ENCODE results near the gene PSMG2.
"Not testable (repeated sequence)": the region's sequence is repeated elsewhere in the genome, so short reads cannot be mapped to it uniquely, and the experiment has no call there.

PSMG2 gene

GRCh38 chr18:12751503-12751884 is 48.7 kb downstream of the PSMG2 start:
- Histone ChIP-seq H3K36me3 (ENCODE audit: control insufficient read depth, low read length) (no peaks in the 10 kb centered on the region), H3K4me1 (ENCODE audit: control insufficient read depth, low read length) (peaks cover 5% of the 10 kb centered on the region; the same call in 1 of the 2 replicates)
- TF ChIP-seq CTCF (IDR thresholded peaks at IDR 0.05; ENCODE audit: low read depth, low read length, poor library complexity, severe bottlenecking), result no peak
- no peak for TF ChIP-seq EZH2phosphoT487 (IDR thresholded peaks at IDR 0.05; ENCODE audit: borderline replicate concordance, low read length)

GRCh38 chr18:12751891-12752290 is 49.0 kb downstream of the PSMG2 start:
- Histone ChIP-seq H3K4me2 (ENCODE audit: low read length) (no peak overlapping the region), H3F3A (ENCODE audit: control insufficient read depth, insufficient read depth) (no peaks in the 10 kb centered on the region), H3K4me3 (ENCODE audit: low read length) (no peak overlapping the region), H3K9me2 (replicated peaks; ENCODE audit: control insufficient read depth, low read length) (no peaks in the 10 kb centered on the region), H3K79me2 (ENCODE audit: control insufficient read depth, low read length) (no peaks in the 10 kb centered on the region), H3K27ac (ENCODE audit: low read depth, low read length) (no peak overlapping the region), H3K9me3 (ENCODE audit: control insufficient read depth, insufficient read depth, low read length) (no peaks in the 10 kb centered on the region), H3K27me3 (ENCODE audit: control insufficient read depth, low read length) (peaks cover 26% of the 10 kb centered on the region), H4K20me1 (ENCODE audit: control insufficient read depth, insufficient read depth, low read depth, low read length) (no peaks in the 10 kb centered on the region), H3K36me3 (ENCODE audit: control insufficient read depth, low read length) (no peaks in the 10 kb centered on the region), H3K4me1 (ENCODE audit: control insufficient read depth, low read length) (peaks cover 5% of the 10 kb centered on the region; the same call in 1 of the 2 replicates)
- TF ChIP-seq EZH2phosphoT487 (IDR thresholded peaks at IDR 0.05; ENCODE audit: borderline replicate concordance, low read length) (no peak), CTCF (IDR thresholded peaks at IDR 0.05; ENCODE audit: low read depth, low read length, poor library complexity, severe bottlenecking) (no peak)

More at GRCh38 chr18:12751503-12751884, 48.7 kb downstream of the PSMG2 start:
- Histone ChIP-seq H3K4me2 (ENCODE audit: low read length) (no peak overlapping the region), H4K20me1 (ENCODE audit: control insufficient read depth, insufficient read depth, low read depth, low read length) (no peaks in the 10 kb centered on the region), H3K9me3 (ENCODE audit: control insufficient read depth, insufficient read depth, low read length) (no peaks in the 10 kb centered on the region), H3F3A (ENCODE audit: control insufficient read depth, insufficient read depth) (no peaks in the 10 kb centered on the region), H3K9me2 (replicated peaks; ENCODE audit: control insufficient read depth, low read length) (no peaks in the 10 kb centered on the region), H3K27ac (ENCODE audit: low read depth, low read length) (no peak overlapping the region), H3K79me2 (ENCODE audit: control insufficient read depth, low read length) (no peaks in the 10 kb centered on the region), H3K4me3 (ENCODE audit: low read length) (no peak overlapping the region), H3K27me3 (ENCODE audit: control insufficient read depth, low read length) (peaks cover 26% of the 10 kb centered on the region)

- Histone ChIP-seq H3K4me2 (ENCODE audit: low read length) (no peak overlapping the region), H3K4me1 (ENCODE audit: control insufficient read depth, low read length) (peaks cover 5% of the 10 kb centered on the region; the same call in 1 of the 2 replicates), H3K27ac (ENCODE audit: low read depth, low read length) (no peak overlapping the region), H3K27me3 (ENCODE audit: control insufficient read depth, low read length) (peaks cover 17% of the 10 kb centered on the region), H3K4me3 (ENCODE audit: low read length) (no peak overlapping the region), H3K36me3 (ENCODE audit: control insufficient read depth, low read length) (no peaks in the 10 kb centered on the region), H3K79me2 (ENCODE audit: control insufficient read depth, low read length) (no peaks in the 10 kb centered on the region), H4K20me1 (ENCODE audit: control insufficient read depth, insufficient read depth, low read depth, low read length) (no peaks in the 10 kb centered on the region), H3K9me3 (ENCODE audit: control insufficient read depth, insufficient read depth, low read length) (no peaks in the 10 kb centered on the region), H3K9me2 (replicated peaks; ENCODE audit: control insufficient read depth, low read length) (no peaks in the 10 kb centered on the region), H3F3A (ENCODE audit: control insufficient read depth, insufficient read depth) (no peaks in the 10 kb centered on the region)
- TF ChIP-seq CTCF (IDR thresholded peaks at IDR 0.05; ENCODE audit: low read depth, low read length, poor library complexity, severe bottlenecking), result no peak
- TF ChIP-seq EZH2phosphoT487 (IDR thresholded peaks at IDR 0.05; ENCODE audit: borderline replicate concordance, low read length), result no peak
Measured at GRCh38 chr18:12754511-12754910, 51.7 kb downstream of the PSMG2 start.

- not testable (repeated sequence) for H3K79me2 ChIP-seq (ENCODE audit: control insufficient read depth, low read length); H3K9me2 ChIP-seq (replicated peaks; ENCODE audit: control insufficient read depth, low read length); H3K4me1 ChIP-seq (ENCODE audit: control insufficient read depth, low read length); H3K36me3 ChIP-seq (ENCODE audit: control insufficient read depth, low read length); H3F3A ChIP-seq (ENCODE audit: control insufficient read depth, insufficient read depth); H3K27me3 ChIP-seq (ENCODE audit: control insufficient read depth, low read length); H3K4me2 ChIP-seq (ENCODE audit: low read length); H3K9me3 ChIP-seq (ENCODE audit: control insufficient read depth, insufficient read depth, low read length); H4K20me1 ChIP-seq (ENCODE audit: control insufficient read depth, insufficient read depth, low read depth, low read length); H3K27ac ChIP-seq (ENCODE audit: low read depth, low read length); H3K4me3 ChIP-seq (ENCODE audit: low read length)
Measured at GRCh38 chr18:12755606-12756005, 52.8 kb downstream of the PSMG2 start.

- H3K36me3 ChIP-seq (ENCODE audit: control insufficient read depth, low read length); H3K9me2 ChIP-seq (replicated peaks; ENCODE audit: control insufficient read depth, low read length); H4K20me1 ChIP-seq (ENCODE audit: control insufficient read depth, insufficient read depth, low read depth, low read length); H3F3A ChIP-seq (ENCODE audit: control insufficient read depth, insufficient read depth); H3K4me2 ChIP-seq (ENCODE audit: low read length); H3K9me3 ChIP-seq (ENCODE audit: control insufficient read depth, insufficient read depth, low read length); H3K4me1 ChIP-seq (ENCODE audit: control insufficient read depth, low read length); H3K79me2 ChIP-seq (ENCODE audit: control insufficient read depth, low read length); H3K27me3 ChIP-seq (ENCODE audit: control insufficient read depth, low read length); H3K4me3 ChIP-seq (ENCODE audit: low read length); H3K27ac ChIP-seq (ENCODE audit: low read depth, low read length): not testable (repeated sequence)
Measured at GRCh38 chr18:12756619-12757239, 53.9 kb downstream of the PSMG2 start.

GRCh38 chr18:12758566-12758965 is 55.7 kb downstream of the PSMG2 start:
- H3F3A ChIP-seq (ENCODE audit: control insufficient read depth, insufficient read depth); H3K36me3 ChIP-seq (ENCODE audit: control insufficient read depth, low read length); H3K4me2 ChIP-seq (ENCODE audit: low read length); H3K79me2 ChIP-seq (ENCODE audit: control insufficient read depth, low read length); H3K4me3 ChIP-seq (ENCODE audit: low read length); H3K27me3 ChIP-seq (ENCODE audit: control insufficient read depth, low read length); H3K4me1 ChIP-seq (ENCODE audit: control insufficient read depth, low read length); H3K27ac ChIP-seq (ENCODE audit: low read depth, low read length); H3K9me2 ChIP-seq (replicated peaks; ENCODE audit: control insufficient read depth, low read length); H3K9me3 ChIP-seq (ENCODE audit: control insufficient read depth, insufficient read depth, low read length); H4K20me1 ChIP-seq (ENCODE audit: control insufficient read depth, insufficient read depth, low read depth, low read length): not testable (repeated sequence)

Data from DOHH2 (cell line).